Prostate gland (tissue), 2 donors: ENCODE results near the gene CASP10. TPM values are rescaled to one million over a fixed set of nuclear protein-coding genes. Genes with fewer than 3 reads are reported as not detected.
"Not testable (repeated sequence)": the region's sequence is repeated elsewhere in the genome, so short reads cannot be mapped to it uniquely, and the experiment has no call there.

Source experiments
- DNase-seq: peaks from one replicate; pipeline ENCODE4 v3.0.0-alpha.2; 2019; ENCODE audit warnings: low spot score
- H3K27ac ChIP-seq, 2 donors: fragments of 200-600 bp; sonication (generic); 2 replicates each; pipeline ENCODE4 v1.5.1; 2017 to 2019
- H3K27me3 ChIP-seq: fragments of 200-600 bp; sonication (generic); replicated peaks from 2 replicates; pipeline ENCODE4 v1.5.1; 2019; ENCODE audit not compliant: insufficient read depth
- H3K36me3 ChIP-seq, 2 donors: fragments of 200-600 bp; sonication (generic); 1 replicate in 1 of 2; 2 replicates in 1 of 2; pipeline versions ENCODE4 v1.5.1 to v1.8.1; 2017 to 2019
- H3K4me1 ChIP-seq: fragments of 200-600 bp; sonication (generic); replicated peaks from 2 replicates; pipeline ENCODE4 v1.5.1; 2019
- H3K4me3 ChIP-seq, 2 donors: fragments of 200-600 bp; sonication (generic); 2 replicates each; pipeline ENCODE4 v1.5.1; 2017 to 2019
- H3K9me3 ChIP-seq: fragments of 200-600 bp; sonication (generic); 2 replicates; pipeline ENCODE4 v1.5.1; 2017
- CTCF ChIP-seq, 4 experiments: fragments of 200-600 bp in 2 of 4; fragments of 450-650 bp in 2 of 4; sonication (generic) in 2 of 4; IDR thresholded peaks; 1 replicate in 3 of 4; 2 replicates in 1 of 4; pipeline ENCODE4 v1.5.1; 2016 to 2019; ENCODE audit warnings: antibody characterized with exemption in 4 of 4, mild to moderate bottlenecking in 2 of 4, moderate library complexity in 2 of 4
- POLR2A ChIP-seq: fragments of 450-650 bp; IDR thresholded peaks from one replicate; pipeline ENCODE4 v1.6.1; 2016; ENCODE audit warnings: antibody characterized with exemption, mild to moderate bottlenecking
- POLR2AphosphoS5 ChIP-seq: sonication (generic); formaldehyde crosslinking; IDR thresholded peaks from one replicate; pipeline ENCODE4 v1.6.1; 2017; ENCODE audit warnings: antibody characterized with exemption
- WGBS: methylation state at CpG from one replicate; pipeline ENCODE4 v1.1.5; 2018; 5-methylcytosine and 5-hydroxymethylcytosine counted together
- intact Hi-C: fragments of 100-400 bp; cut with DNase I; formaldehyde crosslinking; loops from one replicate; pipeline ENCODE4 v1.14.2; 2022
- total RNA-seq, 2 donors: library from RNA; depleted of rRNA; stranded (reverse); fragments of >200 nt; gene quantifications; one replicate each; pipeline ENCODE4 v1.1.0, GENCODE V29; 2016

Gene CASP10
- total RNA-seq, 2 donors from 2014 or later, result 1.7 to 9.8 TPM

GRCh38 chr2:201157694-201158093 lies 25.2 kb upstream of the CASP10 start:
- DNase-seq, result no peak
- WGBS, result 66% methylated on average over 4 of the region's 4 CpGs
- Histone ChIP-seq H3K36me3 (peaks cover 5 to 6% of the 10 kb centered on the region in 2 donors), H3K27ac (peak overlapping the region; percentile 10 to 45), H3K4me1 (no peaks in the 10 kb centered on the region), H3K4me3 (no peak overlapping the region), H3K9me3 (no peaks in the 10 kb centered on the region), H3K27me3 (no peaks in the 10 kb centered on the region)
- TF ChIP-seq POLR2A (no peak), CTCF (IDR thresholded peaks at IDR 0.05) (no peak), POLR2AphosphoS5 (no peak)
- intact Hi-C loops, result loop anchor here (5.0 to 10.0 kb wide), 3 partner anchors 40 to 263 kb away; partner anchors contain the start of genes CFLAR and ORC2

- H3K4me3 ChIP-seq, result no peak overlapping the region
- 54% methylated on average over 5 of the region's 5 CpGs for WGBS
- intact Hi-C loops, result loop anchor here (5.0 to 10.0 kb wide), 3 partner anchors 41 to 264 kb away; partner anchors contain the start of genes CFLAR and ORC2
- H3K36me3 ChIP-seq, result peaks cover 7 to 8% of the 10 kb centered on the region in 2 donors
- peak overlapping the region; percentile 10 to 45 for H3K27ac ChIP-seq
- TF ChIP-seq POLR2A (no peak), CTCF (IDR thresholded peaks at IDR 0.05) (peak in 3 of 4 experiments; percentile 50 to 72 (median 57)), POLR2AphosphoS5 (peak; percentile 56)
- DNase-seq, result peak; percentile 61
- no peaks in the 10 kb centered on the region for H3K9me3 ChIP-seq
- no peaks in the 10 kb centered on the region for H3K4me1 ChIP-seq
- H3K27me3 ChIP-seq, result no peaks in the 10 kb centered on the region
Measured at GRCh38 chr2:201158111-201158929, 24.6 kb upstream of the CASP10 start.

- peaks cover 9 to 29% of the 10 kb centered on the region in 2 donors for H3K36me3 ChIP-seq
- TF ChIP-seq POLR2AphosphoS5 (no peak), CTCF (IDR thresholded peaks at IDR 0.05) (no peak), POLR2A (no peak)
- intact Hi-C loops, result no loop called here
Measured at GRCh38 chr2:201164166-201164565, 18.8 kb upstream of the CASP10 start.

GRCh38 chr2:201167546-201167945 lies 15.4 kb upstream of the CASP10 start:
- Histone ChIP-seq H3K4me3 (no peak overlapping the region), H3K4me1 (no peaks in the 10 kb centered on the region), H3K27me3 (no peaks in the 10 kb centered on the region), H3K9me3 (no peaks in the 10 kb centered on the region), H3K36me3 (peaks cover 3 to 23% of the 10 kb centered on the region in 2 donors), H3K27ac (no peak overlapping the region)
- WGBS, result 99% methylated on average over 3 of the region's 3 CpGs
- intact Hi-C loops, result no loop called here
- no peak for DNase-seq
- no peak for TF ChIP-seq POLR2A
- no peak for TF ChIP-seq POLR2AphosphoS5
- no peak for TF ChIP-seq CTCF (IDR thresholded peaks at IDR 0.05)

More at GRCh38 chr2:201164166-201164565, 18.8 kb upstream of the CASP10 start:
- H3K27ac ChIP-seq, result no peak overlapping the region
- no peaks in the 10 kb centered on the region for H3K9me3 ChIP-seq
- no peak for DNase-seq
- WGBS, result 100% methylated on average over 1 of the region's 1 CpG
- H3K27me3 ChIP-seq, result no peaks in the 10 kb centered on the region
- no peak overlapping the region for H3K4me3 ChIP-seq
- H3K4me1 ChIP-seq, result no peaks in the 10 kb centered on the region

- H3K27me3 ChIP-seq, intact Hi-C loops, H3K9me3 ChIP-seq, DNase-seq, H3K27ac ChIP-seq, H3K4me1 ChIP-seq, H3K4me3 ChIP-seq: not testable (repeated sequence)
- H3K36me3 ChIP-seq, result peaks cover 0 to 19% of the 10 kb centered on the region in 2 donors
- 81% methylated on average over 1 of the region's 1 CpG for WGBS
Measured at GRCh38 chr2:201168496-201168895, 14.4 kb upstream of the CASP10 start.
